Heart right ventricle (tissue), 16 donors: ENCODE results near the gene NEIL3. TPM values are rescaled to one million over a fixed set of nuclear protein-coding genes. Genes with fewer than 3 reads are reported as not detected.

Experiments
- ATAC-seq, 8 donors: fragments of 200-7000 bp; cut with Tn5 transposase; one replicate each; pipeline ENCODE4 v1.9.1; 2020; ENCODE audit warnings: mild to moderate bottlenecking in 8 of 8, moderate library complexity in 8 of 8, moderate number of reproducible peaks in 1 of 8
- DNase-seq, 2 donors: peaks; one replicate each; pipeline ENCODE4 v3.0.0-alpha.2; 2020
- H3K27ac ChIP-seq, 10 donors: fragments of 200-600 bp; sonication (generic) in 2 of 10; one replicate each; pipeline versions ENCODE4 v1.5.0 to v1.8.0; 2020 to 2022; ENCODE audit warnings: mild to moderate bottlenecking in 3 of 10
- H3K27me3 ChIP-seq, 7 donors: fragments of 200-600 bp; one replicate each; pipeline ENCODE4 v1.8.0; 2021 to 2022; ENCODE audit warnings: mild to moderate bottlenecking in 2 of 7
- H3K36me3 ChIP-seq, 9 donors: fragments of 200-600 bp; sonication (generic) in 1 of 9; one replicate each; pipeline versions ENCODE4 v1.5.0 to v1.8.0; 2020 to 2022; ENCODE audit warnings: mild to moderate bottlenecking in 2 of 9
- H3K4me1 ChIP-seq, 9 donors: fragments of 200-600 bp; sonication (generic) in 1 of 9; one replicate each; pipeline versions ENCODE4 v1.5.0 to v1.8.0; 2020 to 2022; ENCODE audit warnings: mild to moderate bottlenecking in 4 of 9
- H3K4me3 ChIP-seq, 10 donors: fragments of 200-600 bp; sonication (generic) in 2 of 10; one replicate each; pipeline versions ENCODE4 v1.5.0 to v1.8.0; 2020 to 2022; ENCODE audit warnings: mild to moderate bottlenecking in 7 of 10, moderate library complexity in 2 of 10
- H3K9me3 ChIP-seq, 11 donors: fragments of 200-600 bp in 10 of 11; sonication (generic) in 2 of 11; one replicate each; pipeline versions ENCODE4 v1.5.0 to v1.8.0; 2013 to 2022; ENCODE audit warnings: mild to moderate bottlenecking in 2 of 11, control low read depth in 1 of 11, moderate library complexity in 1 of 11
- CTCF ChIP-seq, 9 donors: fragments of 200-600 bp; sonication (generic) in 2 of 9; IDR thresholded peaks; one replicate each; pipeline versions ENCODE4 v1.5.0 to v1.8.0; 2021 to 2022; ENCODE audit warnings: antibody characterized with exemption in 9 of 9, mild to moderate bottlenecking in 5 of 9, moderate library complexity in 1 of 9
- WGBS, 2 donors: extraction: QIAGEN DNeasy Blood & Tissue Kit; methylation state at CpG; one replicate each; pipeline ENCODE4 v1.1.7; 2013; ENCODE audit warnings: inconsistent platforms in 1 of 2; 5-methylcytosine and 5-hydroxymethylcytosine counted together
- intact Hi-C, 10 donors: fragments of 100-400 bp; cut with DNase I; formaldehyde crosslinking; loops; one replicate each; pipeline versions ENCODE4 v1.11.1 to v1.14.2; 2022
- polyA plus RNA-seq, 2 donors: library from polyadenylated mRNA; stranded (reverse); fragments of 200-250 nt; gene quantifications; one replicate each; pipeline ENCODE4 v1.2.3, GENCODE V29; 2013
- total RNA-seq, 10 donors: library from RNA; stranded (reverse); fragmentation: NEBNext Ultra II Directional in 3 of 10; extraction: Animal tissue kit (Norgen Biotek cat#: 25700) in 3 of 10; gene quantifications; one replicate each; pipeline versions ENCODE4 v1.2.1 to v1.2.4, GENCODE V29; 2021 to 2023
- donor health status: Arrhythmogenic right ventricular cardiomyopathy.
- donor health status: ischemic (EF 13 %, LVEDD 7.1; RV severe dilation, severe dysfunction).
- donor health status: healthy with polysubstance abuse.
- donor health status: DM: no; HTN: yes; CAD: no.
- donor health status: DM: no; HTN: no; CAD: no.
- donor health status: ischemic (EF 25% LVEDD 6.9; RV normal size, moderate dysfunction).
- donor health status: ischemic (EF 25% LVEDD 5.7; RV mildly dilated, moderate dysfunction).
- donor health status: healthy.
- donor health status: DM: yes; HTN: yes; CAD: no.
- donor health status: Ischemic cardiomyopathy.
- donor health status: ischemic (EF 35%, LVEDD 5.7; RV mildly dilated, moderate dysfunction).
- donor health status: nonischemic (EF 11% LVEDD 7.7; RV severe dilation, severe dysfunction).
- donor health status: DM: yes; HTN: yes; CAD: no.
- donor health status: PGD.
- donor health status: ischemic (EF 29% LVEDD 5.4; RV normal size, mild dysfunction).
- donor health status: nonischemic (EF 23%, LVEDD 6.1; RV moderate dilation, normal function).

Gene NEIL3
- total and polyA plus RNA-seq, 12 donors = 0.03 to 0.88 (median 0.36) TPM; not detected in 5

DNA sequence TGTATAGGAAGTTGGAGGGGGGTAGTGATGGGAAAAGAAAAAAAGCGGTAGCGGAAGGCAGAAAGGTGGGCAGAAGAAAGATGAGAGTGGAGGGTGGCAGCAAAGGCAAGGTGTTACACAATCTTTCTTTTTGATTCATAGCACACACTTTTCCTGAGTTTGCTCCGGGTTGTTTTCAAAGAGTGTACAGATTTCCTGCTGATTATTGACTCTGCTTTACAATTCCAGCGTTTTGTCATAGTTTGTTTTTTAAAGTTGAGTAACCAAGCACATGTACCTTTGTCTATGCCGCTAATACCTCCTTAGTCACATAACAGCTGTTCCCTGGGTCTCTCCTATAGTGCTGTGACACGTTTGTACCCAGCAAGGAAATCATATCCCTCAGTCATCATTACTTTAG is 82.3 kb downstream of the NEIL3 start:
- DNase-seq (no peak), ATAC-seq (no peak)
- intact Hi-C loops = no loop called here
- Histone ChIP-seq H3K36me3 (no peaks in the 10 kb centered on the region), H3K27me3 (peaks cover 0 to 8% (median 0%) of the 10 kb centered on the region in 7 donors), H3K27ac (no peak overlapping the region), H3K9me3 (no peaks in the 10 kb centered on the region), H3K4me3 (no peak overlapping the region), H3K4me1 (no peaks in the 10 kb centered on the region)
- 79 to 82% methylated on average over 6 of the region's 6 CpGs for WGBS, 2 donors
- no peak for TF ChIP-seq CTCF (IDR thresholded peaks at IDR 0.05)

- no peaks in the 10 kb centered on the region for H3K36me3 ChIP-seq
- H3K4me3 ChIP-seq = no peak overlapping the region
- intact Hi-C loops = no loop called here
- peaks cover 0 to 8% (median 0%) of the 10 kb centered on the region in 11 donors for H3K9me3 ChIP-seq
- DNase-seq = no peak
- H3K27ac ChIP-seq = no peak overlapping the region
- H3K27me3 ChIP-seq = peaks cover 0 to 8% (median 0%) of the 10 kb centered on the region in 7 donors
- ATAC-seq = no peak
- no peak for TF ChIP-seq CTCF (IDR thresholded peaks at IDR 0.05)
- WGBS, 2 donors = 68 to 75% methylated on average over 8 of the region's 8 CpGs
- H3K4me1 ChIP-seq = no peaks in the 10 kb centered on the region
These were observed 83.6 kb downstream of the NEIL3 start for GRCh38 chr4:177393236-177393635.

GRCh38 chr4:177396352-177396751 is 86.7 kb downstream of the NEIL3 start:
- peaks cover 0 to 9% (median 0%) of the 10 kb centered on the region in 11 donors for H3K9me3 ChIP-seq
- intact Hi-C loops = no loop called here
- no peak overlapping the region for H3K4me3 ChIP-seq
- WGBS, 2 donors = 93 to 94% methylated on average over 2 of the region's 2 CpGs
- H3K27me3 ChIP-seq = peaks cover 0 to 8% (median 0%) of the 10 kb centered on the region in 7 donors
- no peak for ATAC-seq
- H3K36me3 ChIP-seq = no peaks in the 10 kb centered on the region
- no peak for TF ChIP-seq CTCF (IDR thresholded peaks at IDR 0.05)
- H3K4me1 ChIP-seq = no peaks in the 10 kb centered on the region
- no peak for DNase-seq
- no peak overlapping the region for H3K27ac ChIP-seq

DNA sequence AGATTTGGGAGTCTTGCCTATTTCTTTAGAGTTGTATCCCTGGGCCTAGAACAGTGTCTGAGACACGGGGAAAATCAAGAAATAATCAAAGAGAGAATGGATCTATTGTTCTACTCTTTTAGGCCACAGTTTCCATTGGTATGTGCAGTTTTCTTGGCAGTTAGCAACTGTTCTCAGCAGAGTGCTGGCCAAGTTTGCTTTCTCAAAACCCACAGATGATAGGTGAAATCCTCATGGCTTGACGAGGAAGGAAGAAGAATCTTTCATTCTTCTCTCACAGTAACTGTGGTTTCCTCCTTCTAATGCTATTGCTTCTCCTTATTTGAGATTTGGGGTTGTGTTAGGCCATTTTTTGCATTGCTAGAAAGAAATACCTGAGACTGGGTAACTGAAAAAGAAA is 90.4 kb downstream of the NEIL3 start:
- WGBS, 2 donors = 64 to 68% methylated on average over 2 of the region's 2 CpGs
- intact Hi-C loops = no loop called here
- DNase-seq (no peak), ATAC-seq (no peak)
- Histone ChIP-seq H3K4me1 (peaks cover 0 to 10% (median 0%) of the 10 kb centered on the region in 9 donors), H3K27ac (no peak overlapping the region), H3K36me3 (no peaks in the 10 kb centered on the region), H3K27me3 (peaks cover 0 to 5% (median 0%) of the 10 kb centered on the region in 7 donors), H3K9me3 (peaks cover 0 to 9% (median 0%) of the 10 kb centered on the region in 11 donors), H3K4me3 (no peak overlapping the region)
- TF ChIP-seq CTCF (IDR thresholded peaks at IDR 0.05) = no peak
